Measurements from ENCODE around the gene PRDM12.

GRCh38 chr9:130630071-130630450 is 34.3 kb upstream of the PRDM12 start:
- no peak for TF ChIP-seq CTCF (IDR thresholded peaks at IDR 0.05)
- TF ChIP-seq POLR2A (IDR thresholded peaks at IDR 0.05), result no peak
- no peak for TF ChIP-seq POLR2AphosphoS5 (IDR thresholded peaks at IDR 0.05)
